Ureter (tissue), 1 donor: ENCODE measurements around the gene TRIM44. TPM values are rescaled to one million over a fixed set of nuclear protein-coding genes. Genes with fewer than 3 reads are reported as not detected.
A peak's percentile ranks its signal among the peaks of the same experiment; 100 is the strongest.

Experiments used
- DNase-seq: peaks from one replicate; pipeline ENCODE4 v3.0.0-alpha.2; 2020; ENCODE audit warnings: low spot score
- total RNA-seq: library from RNA; stranded (reverse); gene quantifications from one replicate; pipeline ENCODE4 v1.2.4, GENCODE V29; 2023
- donor health status: DM: yes; HTN: yes; CAD: no.

The TRIM44 gene
- 93.6 TPM for total RNA-seq

DNA sequence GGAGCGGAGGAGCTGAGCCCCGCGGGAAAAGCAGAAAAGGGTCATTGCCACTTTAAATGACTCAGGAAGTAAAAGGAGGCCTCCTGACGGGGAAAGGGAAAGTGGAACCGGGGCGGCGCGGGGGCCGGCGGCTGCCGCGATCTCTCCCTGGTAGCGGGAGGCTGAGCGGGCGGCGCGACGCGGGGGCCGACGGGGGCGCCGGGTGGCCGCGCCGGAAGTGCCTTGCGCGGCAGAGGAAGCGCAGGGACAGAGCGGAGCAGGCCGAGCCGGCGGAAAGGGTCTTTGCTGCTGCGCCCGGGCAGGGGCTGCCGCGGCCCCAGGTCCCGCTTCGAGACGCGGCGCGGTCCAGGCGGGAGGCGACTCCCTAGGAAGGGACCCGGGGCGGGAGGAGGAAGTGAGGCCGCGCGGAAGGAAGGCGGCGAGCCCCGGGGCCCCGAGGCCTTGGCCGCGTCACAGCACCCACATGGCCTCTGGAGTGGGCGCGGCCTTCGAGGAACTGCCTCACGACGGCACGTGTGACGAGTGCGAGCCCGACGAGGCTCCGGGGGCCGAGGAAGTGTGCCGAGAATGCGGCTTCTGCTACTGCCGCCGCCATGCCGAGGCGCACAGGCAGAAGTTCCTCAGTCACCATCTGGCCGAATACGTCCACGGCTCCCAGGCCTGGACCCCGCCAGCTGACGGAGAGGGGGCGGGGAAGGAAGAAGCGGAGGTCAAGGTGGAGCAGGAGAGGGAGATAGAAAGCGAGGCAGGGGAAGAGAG is at the start of gene TRIM44:
TSS of gene TRIM44 (plus strand) at position 127 of the 759 bp plus-strand sequence. CDS start at position 464, 337 bp downstream.
- DNase-seq: peak; percentile 88

GRCh38 chr11:35614939-35615569 is 47.5 kb upstream of the TRIM44 start:
- DNase-seq: no peak

DNA sequence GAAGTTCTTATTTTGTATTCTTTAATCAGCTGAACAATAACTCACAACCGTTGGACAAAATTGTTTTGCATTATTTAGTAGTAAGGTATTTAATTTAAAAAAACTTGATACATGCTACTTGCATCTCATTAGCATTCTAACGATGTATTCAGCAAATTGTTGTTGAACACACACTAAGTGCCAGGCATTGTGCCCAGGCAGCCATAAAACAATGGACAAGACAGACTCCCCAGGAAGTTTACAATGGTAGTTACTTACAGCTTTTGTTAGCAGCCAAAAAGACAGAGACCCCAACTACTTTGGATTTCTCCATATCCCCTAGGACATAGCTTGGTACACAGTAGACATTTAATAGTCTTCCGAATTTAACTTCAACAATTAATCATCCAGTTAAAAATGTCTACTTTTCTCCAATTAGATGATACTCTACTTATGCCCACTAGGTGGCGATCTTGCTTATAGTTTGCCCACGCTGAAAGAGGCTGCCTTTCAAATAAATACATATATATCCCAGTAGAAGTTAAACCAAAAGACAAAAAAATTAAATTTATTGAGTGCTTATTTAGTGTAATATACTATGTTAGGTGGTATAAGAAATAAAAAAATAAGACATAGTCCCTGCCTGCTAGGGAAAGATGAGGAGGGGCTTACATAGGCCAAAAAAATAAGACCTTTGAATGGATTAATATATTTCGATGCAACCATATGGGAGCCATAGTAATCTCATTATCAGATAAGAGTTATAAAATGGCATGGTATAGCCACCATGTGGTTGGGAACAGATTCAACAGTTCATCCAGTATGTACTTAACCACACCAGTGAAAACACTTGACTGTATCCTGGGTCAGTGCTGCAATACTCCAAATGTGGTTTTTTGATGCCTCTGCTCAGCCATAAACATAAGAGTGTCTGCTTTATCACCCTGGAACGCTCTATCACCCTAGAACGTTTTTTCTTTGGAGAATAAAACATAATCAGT is 46.4 kb upstream of the TRIM44 start:
- DNase-seq: no peak

GRCh38 chr11:35617316-35617686 is 45.3 kb upstream of the TRIM44 start:
- no peak for DNase-seq

GRCh38 chr11:35617687-35618496 is 44.7 kb upstream of the TRIM44 start, which contains the start of gene FJX1:
TSS of gene FJX1 (plus strand) at chr11:35618460. CDS start at chr11:35618637, 177 bp downstream.
- no peak for DNase-seq

- no peak for DNase-seq
Measured at GRCh38 chr11:35618497-35619115, 44.0 kb upstream of the TRIM44 start.

GRCh38 chr11:35619116-35619854 is 43.3 kb upstream of the TRIM44 start:
- no peak for DNase-seq

DNA sequence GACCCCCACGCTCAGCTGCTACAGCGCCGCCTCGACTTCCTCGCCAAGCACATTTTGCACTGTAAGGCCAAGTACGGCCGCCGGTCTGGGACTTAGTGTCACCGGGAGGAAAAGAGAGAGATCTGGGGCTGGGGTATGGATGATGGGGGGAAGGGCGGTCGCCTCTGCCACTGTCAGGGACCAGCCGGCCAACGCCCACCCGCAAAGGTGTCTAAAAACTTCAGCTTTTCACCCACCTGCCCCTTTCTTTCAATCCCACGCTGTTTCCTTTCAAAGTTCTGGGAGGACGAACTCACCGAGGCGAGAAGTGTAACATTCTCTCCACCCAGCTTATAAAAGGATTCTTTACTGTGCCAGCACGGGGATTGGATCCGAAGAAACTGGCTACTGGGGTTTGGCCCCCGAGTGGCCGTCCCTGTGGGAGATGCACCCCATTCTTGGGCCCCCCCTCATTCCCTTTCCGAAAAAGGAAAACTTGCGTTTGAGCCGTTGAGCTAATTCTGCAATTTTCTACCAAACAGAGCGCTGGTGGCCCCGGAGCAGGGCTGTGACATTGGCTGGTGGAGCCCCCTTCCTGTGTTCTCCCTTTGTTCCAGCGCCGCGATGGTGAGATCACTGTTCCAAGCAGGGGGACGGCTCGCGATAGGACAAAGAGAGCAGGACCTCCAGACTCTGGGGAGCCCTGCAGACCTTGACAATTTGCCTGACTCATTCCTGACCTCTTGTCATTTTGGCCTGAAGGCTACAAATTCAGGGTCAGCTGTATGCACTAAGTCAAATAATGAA is 42.5 kb upstream of the TRIM44 start:
- no peak for DNase-seq

DNA sequence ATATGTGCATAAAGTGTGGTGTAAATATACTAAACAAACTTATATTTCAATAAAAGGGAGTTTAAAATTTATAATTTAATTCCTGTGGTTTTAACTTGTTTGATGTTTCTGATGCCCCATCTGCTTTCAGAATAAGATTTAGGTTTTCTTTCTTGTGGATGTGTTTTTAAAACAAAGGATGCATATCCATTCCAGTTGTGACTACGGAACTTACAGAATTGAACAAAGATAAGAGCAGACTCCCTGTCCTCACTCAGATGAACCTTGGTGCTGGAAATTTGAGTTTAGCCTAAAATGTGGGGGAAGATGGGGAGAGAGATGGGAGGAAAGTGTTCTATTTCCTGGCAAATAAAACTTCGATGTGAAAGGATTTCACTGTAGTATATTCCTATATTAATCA is 41.8 kb upstream of the TRIM44 start:
- no peak for DNase-seq

DNA sequence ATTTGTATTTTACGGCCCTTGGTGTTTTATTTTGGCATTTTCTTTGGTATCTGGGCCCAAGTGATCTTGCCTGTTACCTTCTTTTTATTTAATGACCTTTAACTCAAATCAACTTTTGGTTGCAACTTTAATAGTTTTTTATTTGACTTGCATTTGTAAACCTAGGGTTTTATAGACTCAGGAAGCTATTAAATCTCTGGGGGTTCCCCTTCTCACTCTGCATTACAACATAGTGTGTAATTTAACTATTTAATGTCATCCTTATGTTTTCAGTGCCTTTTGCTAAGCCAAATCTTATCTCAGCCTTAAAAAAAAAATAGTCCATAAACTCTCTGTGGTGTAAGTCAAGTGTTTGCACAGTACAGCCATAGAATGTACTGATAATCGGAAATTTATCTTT is 41.0 kb upstream of the TRIM44 start:
- no peak for DNase-seq

DNA sequence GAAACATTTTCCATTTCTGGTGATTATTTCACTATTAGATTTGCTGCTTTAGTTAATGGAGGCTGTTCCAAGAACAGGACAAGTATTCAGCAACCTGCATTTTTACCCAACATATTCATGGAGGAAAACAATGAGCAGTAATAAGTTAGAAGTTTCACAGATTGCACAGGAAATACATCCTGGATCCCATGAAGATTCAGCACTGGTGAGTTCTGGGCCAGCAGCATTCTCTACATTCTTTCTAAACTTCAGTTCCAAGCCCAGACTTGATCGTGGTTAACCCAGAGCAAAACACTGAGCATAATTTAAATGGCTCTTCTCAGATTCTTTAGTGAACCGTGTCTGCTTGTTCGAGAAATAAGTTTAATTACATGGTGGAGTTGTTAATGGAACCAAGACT is 40.5 kb upstream of the TRIM44 start:
- DNase-seq: no peak

- DNase-seq: no peak
Measured at GRCh38 chr11:35623621-35624168, 38.9 kb upstream of the TRIM44 start.

DNA sequence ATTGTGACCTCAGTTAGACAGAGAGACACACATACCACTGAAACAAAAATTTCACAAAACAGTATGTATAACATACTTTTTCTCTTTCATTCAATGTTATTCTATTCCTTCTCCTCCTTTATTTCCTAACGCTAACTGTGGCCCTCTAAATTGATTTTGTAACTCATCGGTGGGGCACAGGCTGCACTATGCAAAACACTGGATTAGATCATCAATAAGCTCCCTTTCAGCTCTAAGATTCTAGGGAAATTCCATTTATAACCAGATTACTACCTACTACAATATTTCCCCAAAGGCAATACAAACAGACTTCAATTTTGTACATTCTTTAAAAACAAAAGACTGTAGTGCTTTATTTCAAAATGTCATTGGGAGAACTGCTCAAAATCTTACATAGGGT is 38.3 kb upstream of the TRIM44 start:
- no peak for DNase-seq

DNA sequence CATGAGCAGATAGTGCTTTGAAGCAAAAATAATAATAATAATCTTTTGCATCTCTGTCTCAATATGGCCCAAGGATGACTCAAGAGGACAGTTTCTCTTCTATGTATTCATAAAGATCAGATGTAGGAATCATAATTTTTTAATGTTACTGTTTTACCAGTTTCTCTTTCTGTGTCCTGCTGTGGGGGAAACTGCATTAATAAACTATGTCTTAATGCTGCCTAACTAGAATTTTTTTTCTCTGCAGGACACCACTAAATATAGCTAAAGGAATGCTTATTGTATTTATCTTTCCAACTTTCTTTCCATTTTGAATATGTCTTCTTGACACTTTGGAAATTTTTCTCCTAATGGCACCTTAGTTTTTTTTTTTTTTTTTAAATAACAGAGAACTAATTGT is 37.8 kb upstream of the TRIM44 start:
- DNase-seq: no peak

DNA sequence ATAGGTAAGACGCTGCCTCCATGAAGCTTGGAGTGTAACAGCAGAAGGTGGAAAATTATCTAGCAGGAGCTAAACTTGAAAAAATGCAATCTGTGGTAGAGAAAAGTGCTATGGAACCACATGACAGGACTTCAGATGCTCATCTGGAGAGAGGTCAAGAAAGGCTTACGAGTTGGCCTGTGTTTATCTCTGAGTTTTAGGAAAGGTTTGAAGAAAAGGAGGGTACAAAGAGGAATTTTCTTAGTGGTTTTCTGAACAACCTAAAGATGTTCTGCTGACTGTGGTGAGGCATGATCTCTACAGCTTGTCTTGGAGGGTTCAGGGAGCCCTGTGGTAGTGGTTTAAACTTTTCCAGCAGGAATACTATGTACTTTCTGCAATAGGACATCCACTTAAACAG is 36.1 kb upstream of the TRIM44 start:
- no peak for DNase-seq

DNA sequence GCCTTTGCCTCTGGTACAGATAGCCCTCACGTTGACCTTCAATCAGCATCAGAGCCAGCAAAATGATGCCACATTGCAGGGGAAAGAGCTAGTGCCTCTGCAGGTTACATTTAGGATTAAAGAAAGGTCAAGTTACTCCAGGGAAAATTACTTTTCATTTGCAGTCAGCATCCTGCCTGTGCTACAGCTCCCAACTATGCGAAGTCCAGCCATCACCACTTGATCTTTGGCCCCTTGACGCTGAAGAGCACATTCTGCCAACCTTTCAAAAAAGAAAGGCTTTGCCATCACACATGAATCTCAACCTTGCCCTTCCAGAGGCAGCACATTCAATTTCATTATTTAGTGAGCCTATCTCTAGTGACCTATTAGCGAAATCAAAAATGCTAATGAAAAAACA is 33.1 kb upstream of the TRIM44 start:
- DNase-seq: no peak

DNA sequence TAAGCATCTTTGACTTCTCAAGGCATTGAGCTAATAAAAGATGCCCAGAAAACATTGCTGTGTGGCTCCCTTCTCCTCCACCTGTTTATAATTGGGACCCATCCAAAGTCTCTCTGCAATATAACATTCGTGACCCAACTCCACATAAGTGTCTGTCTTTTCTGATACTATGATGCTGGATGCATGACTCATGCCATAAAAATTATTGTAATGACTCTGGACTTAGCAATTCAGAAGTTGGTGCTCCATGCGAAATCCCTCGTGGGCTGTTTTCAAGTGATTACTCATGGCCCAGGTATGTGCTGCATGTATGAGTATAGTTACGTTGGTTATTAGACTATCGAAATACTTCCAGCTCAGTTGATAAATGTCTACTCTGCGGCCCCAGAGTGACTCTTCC is 32.7 kb upstream of the TRIM44 start:
- DNase-seq: no peak

- no peak for DNase-seq
Measured at GRCh38 chr11:35631891-35632290, 30.7 kb upstream of the TRIM44 start.

DNA sequence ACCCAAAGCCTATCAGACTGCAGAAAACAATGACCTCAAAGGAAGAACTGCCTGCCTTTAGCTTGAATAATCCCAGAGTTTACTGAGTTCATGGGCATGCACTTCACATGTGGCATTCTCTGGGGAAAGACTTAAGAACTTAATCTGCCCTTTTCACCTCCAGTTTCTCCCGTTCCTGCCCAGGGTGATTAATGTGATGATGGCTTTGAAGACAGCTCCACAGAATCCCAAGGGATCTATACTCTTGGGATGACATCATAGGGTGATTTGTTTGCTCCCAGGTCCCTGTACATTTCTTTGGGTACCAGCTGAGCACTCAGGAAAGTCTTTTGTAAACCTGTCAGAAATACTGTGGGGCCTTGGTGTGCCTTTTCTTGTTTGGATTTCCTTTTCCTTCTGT is 30.3 kb upstream of the TRIM44 start:
- no peak for DNase-seq
